ENCODE data around the gene RAB31.

RAB31 gene

DNA sequence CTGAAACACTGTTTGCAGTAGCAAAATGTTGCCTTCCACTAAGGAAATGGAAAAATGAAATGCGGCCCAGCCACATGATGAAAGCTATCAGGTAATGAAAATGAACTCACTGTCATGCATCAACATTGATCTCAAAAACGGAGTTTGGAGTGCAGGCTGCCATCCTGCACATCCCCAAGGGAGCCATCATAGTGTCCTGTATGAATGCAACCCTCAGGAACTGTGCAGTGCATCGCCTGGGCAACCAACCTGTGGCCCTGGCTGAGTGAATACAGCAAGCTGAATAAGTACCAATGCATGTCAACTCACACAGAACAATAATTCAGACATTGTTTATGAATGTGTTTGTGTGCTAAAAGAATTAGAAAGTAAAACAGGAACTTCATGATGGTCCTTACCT, 154.6 kb downstream of the RAB31 start:
- DNase-seq (ENCODE audit: low read depth) = no peak

DNA sequence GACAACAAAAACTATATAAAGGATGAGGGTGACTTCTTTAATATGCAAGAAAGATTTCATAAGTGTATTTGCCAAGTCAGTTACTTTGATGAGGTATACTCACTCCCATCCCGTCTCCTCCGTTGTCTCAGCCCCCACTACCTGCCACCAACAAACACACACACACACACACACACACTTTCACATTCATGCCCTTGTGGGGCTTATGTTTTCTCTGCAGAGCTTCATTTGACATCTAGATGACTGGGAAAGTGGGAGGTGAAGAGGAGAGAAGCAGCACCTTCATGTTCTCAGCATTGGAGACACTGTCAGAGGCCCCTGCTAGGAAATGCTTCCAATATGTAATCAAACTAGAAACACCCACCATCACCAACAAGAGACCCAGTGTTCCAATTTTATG, 155.2 kb downstream of the RAB31 start:
- DNase-seq (ENCODE audit: low read depth) = no peak

DNA sequence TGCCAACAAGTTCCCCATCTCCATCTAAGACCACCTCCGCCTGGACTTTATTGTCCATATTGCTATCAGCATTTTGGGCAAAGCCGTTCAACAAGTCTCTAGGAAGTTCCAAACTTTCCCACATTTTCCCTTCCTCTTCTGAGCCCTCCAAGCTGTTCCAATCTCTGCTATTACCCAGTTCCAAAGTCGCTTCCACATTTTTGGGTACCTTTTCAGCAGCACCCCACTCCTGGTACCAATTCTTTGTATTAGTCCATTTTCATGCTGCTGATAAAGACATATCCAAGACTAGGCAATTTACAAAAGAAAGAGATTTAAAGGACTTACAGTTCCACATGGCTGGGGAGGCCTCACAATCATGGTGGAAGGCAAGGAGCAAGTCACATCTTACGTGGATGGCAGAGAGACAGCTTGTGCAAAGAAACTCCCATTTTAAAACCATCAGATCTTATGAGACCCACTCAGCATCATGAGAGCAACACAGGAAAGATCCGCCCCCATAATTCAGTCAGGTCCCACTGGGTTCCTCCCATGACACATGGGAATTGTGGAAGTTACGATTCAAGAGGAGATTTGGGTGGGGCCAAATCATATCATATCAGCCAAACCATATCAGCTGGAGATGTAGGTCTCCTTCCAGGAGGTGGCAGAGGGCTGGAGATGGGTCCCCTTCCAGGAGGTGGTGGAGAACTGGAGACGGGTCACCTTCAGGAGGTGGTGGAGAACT, 157.8 kb downstream of the RAB31 start:
- DNase-seq (ENCODE audit: low read depth) = no peak

DNA sequence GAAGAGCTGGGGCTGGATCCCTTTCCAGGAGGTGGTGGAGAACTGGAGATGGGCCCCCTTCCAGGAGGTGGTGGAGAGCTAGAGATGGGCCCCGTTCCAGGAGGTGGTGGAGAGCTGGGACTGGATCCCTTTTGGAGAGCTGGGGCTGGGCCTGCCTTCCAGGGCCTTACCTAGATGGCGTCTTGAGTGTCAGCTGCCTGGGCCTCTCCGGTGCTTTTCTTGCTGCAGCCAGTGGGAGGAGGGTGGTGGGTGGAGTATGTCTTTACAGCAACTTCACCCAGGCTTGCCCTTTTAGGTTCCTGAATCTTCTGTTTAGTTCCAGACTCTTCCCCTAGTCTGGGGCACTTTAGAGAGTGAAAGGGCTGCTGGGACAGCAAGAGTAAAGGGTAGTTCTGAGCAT, 158.5 kb downstream of the RAB31 start:
- DNase-seq (ENCODE audit: low read depth) = no peak

DNA sequence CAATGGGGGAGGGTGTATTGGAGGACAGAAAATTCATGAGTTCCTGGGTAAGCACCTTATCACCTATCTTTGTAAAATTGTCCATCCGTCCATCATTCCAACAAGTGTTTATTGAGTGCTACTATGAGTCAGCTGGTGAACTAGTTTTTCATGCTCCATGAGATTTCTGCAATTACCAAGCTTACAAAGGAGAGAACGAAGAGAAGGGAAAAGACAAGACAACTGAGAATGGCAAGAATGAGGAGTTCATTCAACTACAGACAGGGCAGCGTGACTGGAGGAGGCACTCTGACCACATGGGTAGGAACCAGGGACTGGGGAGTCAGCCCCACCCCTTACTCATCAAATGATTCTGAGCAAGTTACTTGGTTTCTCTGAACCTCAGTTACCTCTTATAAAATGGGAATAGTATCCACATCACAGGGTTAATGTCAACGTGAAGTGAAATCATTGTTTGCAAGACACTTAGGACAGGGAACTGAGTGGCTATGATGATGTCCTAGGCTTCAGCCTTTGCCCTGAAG, 159.0 kb downstream of the RAB31 start:
- DNase-seq (ENCODE audit: low read depth) = no peak

DNA sequence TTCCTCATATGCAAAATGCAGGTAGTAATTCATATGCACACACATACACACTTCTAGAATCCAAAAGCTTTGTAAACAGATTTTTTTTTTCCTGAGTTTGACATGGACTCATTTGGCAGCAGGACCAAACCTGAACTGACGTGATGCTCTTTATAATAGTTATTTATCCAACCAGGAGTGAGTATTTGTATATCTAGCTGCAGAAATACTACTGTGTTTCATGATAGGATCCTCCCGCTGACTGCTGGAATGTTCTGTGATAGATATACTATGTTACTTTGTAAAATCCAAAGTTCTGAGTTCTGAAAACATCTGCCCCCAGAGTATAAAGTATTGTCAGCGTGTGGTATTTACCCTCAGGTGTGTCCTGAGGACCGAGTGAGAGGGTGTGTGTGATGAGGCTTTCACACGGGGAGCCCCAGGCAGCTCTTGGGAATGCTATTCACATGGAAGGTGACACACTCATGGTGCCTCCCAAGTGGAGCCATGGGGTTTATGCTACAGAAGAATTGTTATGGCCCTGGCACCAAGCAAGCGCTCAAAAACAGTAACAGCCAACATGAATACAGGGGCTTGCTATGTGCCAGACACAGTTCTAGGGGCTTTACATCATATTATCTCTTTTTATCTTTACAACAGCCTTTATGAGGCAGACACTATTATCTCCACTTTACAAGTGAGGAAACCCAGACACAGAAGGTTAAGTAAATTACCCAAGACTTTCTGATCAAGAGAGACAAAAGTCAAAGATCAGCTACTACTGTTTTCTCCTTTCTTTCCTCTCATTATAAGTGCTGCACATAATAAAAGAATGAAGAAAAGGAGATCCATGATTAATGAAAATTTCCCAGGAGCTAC, 161.0 kb downstream of the RAB31 start:
- DNase-seq (ENCODE audit: low read depth) = no peak

DNA sequence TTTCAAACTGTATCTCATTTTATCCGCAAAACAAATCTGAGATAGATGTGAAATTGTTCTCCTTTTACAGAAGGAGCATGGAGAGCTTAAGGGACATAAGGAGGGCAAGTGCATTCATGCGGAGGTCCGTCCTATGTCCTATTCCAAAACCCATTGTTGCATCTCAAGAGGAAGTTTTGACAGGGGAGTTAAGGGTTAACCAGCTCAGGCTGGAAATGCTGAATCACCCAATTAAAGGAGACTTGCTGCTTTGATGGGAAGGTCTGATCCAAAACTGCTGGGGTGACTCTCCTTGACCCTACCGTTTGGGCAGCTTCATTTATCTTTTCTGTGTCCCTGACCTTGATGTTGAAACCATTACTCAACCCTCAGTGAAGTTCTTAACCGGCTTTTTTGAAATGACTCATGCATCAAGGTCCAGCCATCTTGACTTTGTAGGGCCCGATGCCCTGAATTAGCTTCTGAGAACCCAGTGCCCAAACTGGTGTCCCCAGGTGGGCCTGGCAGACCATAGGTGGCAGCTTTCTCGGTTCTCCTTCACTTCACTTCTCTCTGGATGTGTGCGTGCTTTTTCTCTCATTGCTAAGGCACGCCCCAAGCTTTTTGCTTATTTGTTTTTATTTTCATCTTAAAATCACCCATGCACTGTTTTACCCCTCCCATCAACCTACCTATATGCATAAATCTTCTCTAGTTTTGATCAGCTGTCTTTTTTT, 161.8 kb downstream of the RAB31 start:
- DNase-seq (ENCODE audit: low read depth) = no peak

DNA sequence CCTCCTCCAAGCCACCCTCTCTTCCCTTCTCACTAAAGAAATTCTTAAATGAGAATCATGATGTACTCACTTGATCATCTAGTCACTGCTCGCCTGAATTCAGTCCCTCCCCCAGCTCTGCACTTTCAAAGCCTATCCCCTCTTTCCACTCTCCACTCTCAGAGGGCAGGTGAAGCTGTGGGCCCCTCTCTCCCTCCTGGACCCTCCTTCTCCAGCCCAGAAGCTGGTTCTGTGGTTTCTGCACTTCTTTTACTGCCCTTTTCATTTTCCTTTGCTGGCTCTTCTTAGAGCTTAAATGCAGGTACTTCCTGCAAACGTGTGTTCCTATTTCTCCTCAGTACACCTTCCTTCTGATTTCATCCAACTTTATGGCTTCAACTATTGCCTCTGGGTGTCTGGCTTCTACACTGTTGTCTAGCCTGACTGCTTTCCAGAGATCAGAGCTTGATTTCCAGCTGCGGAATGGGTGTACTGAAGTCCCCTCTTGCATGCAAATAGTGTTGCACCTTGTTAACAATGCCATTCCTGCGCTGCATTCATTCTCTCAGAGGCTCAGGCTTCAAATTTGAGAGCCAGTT, 162.4 kb downstream of the RAB31 start:
- DNase-seq (ENCODE audit: low read depth) = no peak

DNA sequence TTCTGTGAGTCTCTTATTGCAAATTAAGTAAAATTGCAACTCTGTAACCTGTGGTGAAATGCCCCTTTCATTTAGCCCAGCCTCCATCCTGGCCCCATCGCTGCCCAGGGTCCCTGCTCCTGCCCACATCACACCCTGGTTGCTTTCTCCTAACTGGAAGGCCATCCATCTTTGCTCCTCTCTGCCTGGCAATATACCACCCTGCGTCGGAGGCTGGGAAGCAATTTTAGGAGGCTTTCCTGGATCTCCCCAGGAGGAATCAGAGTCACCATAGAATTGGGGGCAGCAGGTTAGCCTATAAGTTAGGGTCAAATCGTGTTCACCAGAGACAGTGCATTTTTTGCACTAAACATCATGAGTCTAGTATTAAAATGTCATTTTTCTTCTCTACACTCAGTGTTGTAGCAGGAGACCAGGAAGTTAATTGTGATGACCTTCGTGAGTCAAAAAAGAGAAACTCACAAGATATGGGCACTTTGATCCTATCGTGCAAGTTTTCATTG, 163.2 kb downstream of the RAB31 start:
- DNase-seq (ENCODE audit: low read depth) = no peak

DNA sequence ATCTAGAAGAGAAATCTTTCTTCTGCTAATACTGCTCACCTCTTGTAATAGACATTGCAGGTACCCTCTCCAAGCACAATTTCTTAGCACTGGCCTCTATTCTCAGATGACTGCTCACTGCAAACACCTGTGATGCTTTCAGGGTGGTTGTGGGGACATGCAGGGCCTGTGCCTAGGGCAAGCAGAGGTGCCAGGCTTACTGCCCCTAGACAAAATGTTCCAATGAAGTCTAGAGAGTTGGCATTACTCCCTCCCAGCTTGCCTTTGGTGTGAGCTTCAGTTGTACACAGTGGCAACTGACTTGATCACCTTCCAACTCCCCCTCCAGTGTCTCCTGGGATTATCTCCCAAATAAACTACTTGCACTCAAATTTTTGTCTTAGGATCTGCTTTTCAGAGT, 164.7 kb downstream of the RAB31 start:
- DNase-seq (ENCODE audit: low read depth) = no peak

DNA sequence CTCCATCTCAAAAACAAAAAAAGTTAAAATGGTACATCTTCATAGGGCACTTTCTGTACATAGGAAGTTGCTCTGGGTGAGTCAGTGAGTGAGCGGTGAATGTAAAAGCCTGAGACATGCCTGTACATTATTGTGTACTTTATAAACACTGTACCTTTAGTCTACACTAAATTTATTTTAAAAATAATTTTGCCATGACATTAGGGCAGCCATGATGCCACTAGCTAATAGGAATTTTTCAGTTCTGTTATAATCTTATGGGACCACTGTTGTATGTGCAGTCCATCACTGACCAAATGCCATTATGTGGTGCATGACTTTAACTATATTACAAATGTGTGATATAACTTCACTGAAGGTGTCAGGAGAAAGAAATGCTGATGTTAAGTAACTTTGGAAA, 166.6 kb downstream of the RAB31 start:
- no peak for DNase-seq (ENCODE audit: low read depth)

DNA sequence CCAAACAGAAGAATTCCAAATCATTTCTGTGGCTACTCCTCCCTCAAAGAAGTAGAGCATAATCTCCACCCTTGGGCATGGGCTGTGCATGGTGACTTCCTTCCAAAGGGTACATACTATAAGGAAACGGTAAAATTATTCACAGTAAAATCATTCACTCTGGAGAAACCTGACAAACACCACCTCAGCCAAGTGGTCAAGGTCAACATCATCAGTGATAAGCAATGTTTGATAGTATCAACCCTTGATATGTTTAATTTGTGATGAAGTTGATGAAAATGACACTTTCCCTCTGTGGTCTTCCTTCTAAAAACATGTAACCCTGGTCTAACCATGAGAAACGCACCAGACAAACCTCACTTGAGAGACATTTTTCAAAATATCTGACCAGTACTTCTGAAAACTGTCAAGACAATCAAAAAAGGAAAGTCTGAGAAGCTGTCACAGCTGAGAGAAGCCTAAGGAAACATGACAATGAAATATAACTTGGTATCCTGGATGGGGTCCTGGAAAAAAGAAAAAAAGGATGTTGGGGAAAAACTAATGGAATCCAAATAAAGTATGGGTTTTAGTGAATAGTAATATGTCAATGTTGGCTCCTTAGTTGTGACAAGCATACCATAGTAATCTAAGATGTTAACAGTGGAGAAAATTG, 168.2 kb downstream of the RAB31 start:
- no peak for DNase-seq (ENCODE audit: low read depth)

DNA sequence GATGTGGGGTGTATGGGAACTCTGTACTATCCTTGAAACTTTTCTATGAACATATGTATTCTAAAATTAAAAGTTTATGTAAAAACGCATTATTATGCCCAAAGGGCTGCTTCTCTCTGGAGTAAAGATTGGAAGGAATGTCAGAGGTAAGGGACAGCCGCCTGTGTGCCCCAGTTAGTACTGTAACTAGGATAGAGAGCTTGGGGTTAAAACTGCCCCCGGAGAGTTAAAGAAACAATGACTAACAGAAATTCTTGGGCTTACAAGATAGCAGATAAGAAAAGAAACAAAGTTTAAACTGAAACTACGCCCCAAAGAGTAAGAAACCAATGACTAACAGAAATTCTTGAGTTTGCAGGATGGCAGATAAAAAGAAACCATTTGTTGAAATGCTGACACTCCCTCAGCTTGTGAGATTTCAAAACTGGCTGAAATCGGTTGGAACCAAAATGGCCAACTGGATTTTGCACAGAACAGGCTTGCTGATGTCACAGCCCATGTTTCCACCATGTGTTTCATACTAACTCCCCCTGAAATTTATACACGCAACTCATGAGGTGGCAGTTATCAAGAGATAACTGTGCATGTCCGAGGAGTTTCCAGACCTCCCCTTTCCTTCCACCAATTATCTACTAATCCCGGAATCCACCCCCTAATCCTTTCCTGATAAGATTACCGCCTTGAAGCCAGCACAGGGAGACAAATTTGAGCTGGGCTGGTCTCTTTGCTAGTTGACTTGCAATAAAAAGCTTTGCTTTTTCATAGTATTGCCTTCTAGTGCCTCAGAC, 169.0 kb downstream of the RAB31 start:
- DNase-seq (ENCODE audit: low read depth) = no peak

DNA sequence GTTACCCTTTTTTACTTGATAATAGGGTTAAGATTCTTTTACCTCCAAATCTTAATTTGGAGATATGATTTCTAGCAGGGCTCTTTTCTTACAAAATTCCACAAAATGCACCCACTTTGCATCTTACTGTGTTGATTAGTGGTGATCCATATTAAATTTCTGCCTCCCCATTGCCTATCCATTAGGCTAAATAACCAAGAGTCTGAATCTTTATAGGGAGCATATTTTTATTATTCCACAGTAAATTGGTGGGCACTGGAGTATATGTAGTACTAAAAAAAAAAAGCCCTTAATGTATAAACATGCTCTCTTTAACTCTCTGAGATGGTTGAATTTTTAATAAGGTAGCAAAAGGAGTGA, 169.5 kb downstream of the RAB31 start:
- no peak for DNase-seq (ENCODE audit: low read depth)

DNA sequence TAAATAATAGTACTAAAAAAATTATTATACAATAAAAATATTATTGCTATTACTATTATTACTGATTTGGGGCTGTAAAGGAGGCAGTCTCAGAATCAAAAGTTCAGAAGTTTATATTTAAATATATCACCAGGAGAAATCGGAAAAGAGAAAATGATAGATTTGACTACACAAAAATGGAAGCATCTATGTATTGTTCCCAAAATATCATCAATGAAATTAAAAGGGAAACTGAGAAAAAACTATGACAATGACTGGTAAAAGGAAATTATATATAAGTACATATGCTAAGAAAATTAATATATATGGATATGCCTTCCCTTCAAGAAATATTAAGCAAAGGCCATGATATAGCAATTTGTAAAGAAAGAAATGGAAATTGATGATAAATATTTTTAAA, 170.0 kb downstream of the RAB31 start:
- no peak for DNase-seq (ENCODE audit: low read depth)

DNA sequence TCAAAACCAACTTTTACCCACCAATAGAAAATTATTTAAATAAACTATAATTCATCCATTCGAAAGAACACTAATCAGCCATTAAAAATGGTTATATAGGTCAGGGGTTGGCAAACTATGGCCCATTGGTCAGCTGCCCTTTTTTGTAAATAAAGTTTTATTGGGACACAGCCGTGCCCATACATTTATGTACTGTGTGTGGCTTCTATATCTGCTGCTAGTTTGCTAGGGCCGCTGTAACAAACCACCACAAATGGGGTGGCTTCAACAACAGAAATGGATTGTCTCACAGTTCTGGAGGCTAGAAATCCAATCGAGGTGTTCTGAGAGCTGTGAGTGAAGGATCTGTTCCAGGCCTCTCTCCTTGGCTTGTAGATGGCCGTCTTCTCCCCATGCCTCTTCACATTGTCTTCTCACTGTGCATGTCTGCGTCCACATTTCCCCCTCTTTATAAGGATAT, 170.7 kb downstream of the RAB31 start:
- no peak for DNase-seq (ENCODE audit: low read depth)

DNA sequence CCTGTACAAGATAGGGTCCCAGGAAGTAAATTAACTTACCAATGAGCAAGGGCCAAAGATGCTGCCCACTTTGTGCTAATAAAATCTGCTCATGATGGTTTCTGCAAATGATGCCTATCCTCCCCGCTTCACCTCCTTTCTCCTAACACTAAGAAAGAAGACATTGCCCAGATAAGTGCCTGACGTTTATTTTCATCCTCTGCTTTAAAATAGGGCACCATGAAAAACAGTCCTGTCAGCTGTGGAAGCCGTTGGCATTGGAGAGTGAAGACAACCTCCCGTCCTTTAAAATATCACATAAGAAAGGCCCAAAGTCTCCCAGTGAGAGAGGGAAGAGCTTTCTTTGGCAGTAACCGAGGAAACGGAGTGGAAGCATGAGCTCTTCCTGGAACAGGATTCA, 176.0 kb downstream of the RAB31 start:
- DNase-seq (ENCODE audit: low read depth) = no peak

DNA sequence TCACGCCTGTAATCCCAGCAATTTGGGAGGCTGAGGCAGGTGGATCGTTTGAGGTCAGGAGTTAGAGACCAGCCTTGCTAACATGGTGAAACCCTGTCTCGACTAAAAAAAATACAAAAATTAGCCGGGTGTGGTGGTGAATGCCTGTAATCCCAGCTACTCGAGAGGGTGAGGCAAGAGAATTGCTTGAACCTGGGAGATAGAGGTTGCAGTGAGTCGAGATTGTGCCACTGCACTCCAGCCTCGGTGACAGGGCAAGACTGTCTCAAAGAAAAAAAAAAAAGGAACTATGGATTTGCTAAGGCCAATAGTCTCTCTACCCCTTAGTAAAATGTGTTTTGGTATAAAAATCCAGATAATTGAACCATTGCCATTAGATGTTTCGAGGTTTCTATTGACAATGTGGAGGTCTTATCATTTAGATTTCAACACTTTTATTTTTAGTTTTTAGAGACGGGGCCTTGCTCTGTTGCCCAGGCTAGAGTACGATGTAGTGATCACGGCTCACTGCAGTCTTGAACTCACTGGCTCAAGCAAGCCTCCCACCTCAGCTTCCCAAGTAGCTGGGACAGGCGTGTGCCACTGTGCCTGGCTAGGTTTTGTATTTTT, 176.5 kb downstream of the RAB31 start:
- DNase-seq (ENCODE audit: low read depth) = no peak

DNA sequence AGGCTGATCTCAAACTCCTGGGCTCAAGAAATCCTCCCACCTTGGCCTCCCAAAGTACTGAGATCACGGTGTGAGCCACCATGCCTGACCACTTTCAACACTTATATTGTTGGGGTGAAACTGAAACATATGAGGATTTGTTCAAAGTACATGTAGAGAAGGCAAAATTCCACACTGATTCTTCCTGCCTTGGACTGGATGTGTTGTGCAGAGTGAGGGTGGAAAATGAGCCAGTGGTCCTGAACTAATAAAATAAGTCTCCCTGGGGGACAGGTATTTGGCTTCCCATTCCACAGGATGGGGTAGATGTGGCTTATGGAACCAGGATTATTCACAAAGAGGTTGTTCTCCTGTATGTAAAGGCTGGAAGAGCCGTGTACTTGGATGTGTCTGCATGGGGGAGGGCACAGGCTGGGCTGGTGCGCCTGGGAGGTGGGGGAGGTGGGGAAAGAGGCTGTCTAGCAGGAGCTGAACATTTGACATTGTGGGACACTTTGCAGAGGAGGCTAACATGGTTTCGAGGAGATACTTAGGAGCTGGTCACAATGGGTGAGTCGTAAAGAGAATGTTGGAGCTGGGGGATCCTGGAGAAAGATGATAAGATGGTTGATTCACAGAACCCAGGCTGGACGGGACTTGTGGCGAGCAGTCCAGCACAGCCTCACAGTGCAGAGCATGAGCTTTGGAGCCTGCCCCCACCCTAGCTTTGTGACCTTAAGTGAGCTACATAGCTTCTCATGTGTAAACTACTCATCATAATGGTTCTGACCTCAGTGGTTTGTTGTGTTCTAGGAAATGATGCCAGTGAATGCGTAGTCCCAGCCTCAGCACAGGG, 177.3 kb downstream of the RAB31 start, which contains the start of gene TXNDC2:
TSS of gene TXNDC2 (plus strand) at position 804 of the 835 bp plus-strand sequence. CDS start 708 bp downstream, outside the sequence.
- DNase-seq (ENCODE audit: low read depth) = no peak

Measured in stimulated activated CD4-positive, alpha-beta T cell treated with anti-CD3 and anti-CD28 coated beads, Interleukin-2, amount 100 ng/mL, for 4 hours (primary cell).